ENCODE data around the gene RHBG. TPM values are rescaled to one million over a fixed set of nuclear protein-coding genes. Genes with fewer than 3 reads are reported as not detected.

RHBG gene
- total and polyA plus RNA-seq, 7 donors = not detected

GRCh38 chr1:156421939-156422601, 53.1 kb downstream of the RHBG start:
- DNase-seq (no peak), ATAC-seq (peak in 1 of 4 donors; percentile 10)
- Histone ChIP-seq H3K9me3 (no peaks in the 10 kb centered on the region), H3K4me1 (peaks cover 28% of the 10 kb centered on the region), H3K4me3 (peak overlapping the region; percentile 58), H3K36me3 (ENCODE audit: insufficient read depth in 1 of 2, low read depth in 1 of 2) (no peaks in the 10 kb centered on the region), H3K27me3 (ENCODE audit: insufficient read depth in 3 of 3, low read length in 2 of 3) (peaks cover 8 to 93% (median 37%) of the 10 kb centered on the region in 3 donors), H3K27ac (no peak overlapping the region)
- TF ChIP-seq, protein P1, sequence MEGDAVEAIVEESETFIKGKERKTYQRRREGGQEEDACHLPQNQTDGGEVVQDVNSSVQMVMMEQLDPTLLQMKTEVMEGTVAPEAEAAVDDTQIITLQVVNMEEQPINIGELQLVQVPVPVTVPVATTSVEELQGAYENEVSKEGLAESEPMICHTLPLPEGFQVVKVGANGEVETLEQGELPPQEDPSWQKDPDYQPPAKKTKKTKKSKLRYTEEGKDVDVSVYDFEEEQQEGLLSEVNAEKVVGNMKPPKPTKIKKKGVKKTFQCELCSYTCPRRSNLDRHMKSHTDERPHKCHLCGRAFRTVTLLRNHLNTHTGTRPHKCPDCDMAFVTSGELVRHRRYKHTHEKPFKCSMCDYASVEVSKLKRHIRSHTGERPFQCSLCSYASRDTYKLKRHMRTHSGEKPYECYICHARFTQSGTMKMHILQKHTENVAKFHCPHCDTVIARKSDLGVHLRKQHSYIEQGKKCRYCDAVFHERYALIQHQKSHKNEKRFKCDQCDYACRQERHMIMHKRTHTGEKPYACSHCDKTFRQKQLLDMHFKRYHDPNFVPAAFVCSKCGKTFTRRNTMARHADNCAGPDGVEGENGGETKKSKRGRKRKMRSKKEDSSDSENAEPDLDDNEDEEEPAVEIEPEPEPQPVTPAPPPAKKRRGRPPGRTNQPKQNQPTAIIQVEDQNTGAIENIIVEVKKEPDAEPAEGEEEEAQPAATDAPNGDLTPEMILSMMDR (IDR thresholded peaks at IDR 0.05) = no peak
- intact Hi-C loops (cut with DNase I) = no loop called here
- WGBS, 3 donors = 17 to 25% (median 20%) methylated on average over 12 of the region's 12 CpGs

DNA sequence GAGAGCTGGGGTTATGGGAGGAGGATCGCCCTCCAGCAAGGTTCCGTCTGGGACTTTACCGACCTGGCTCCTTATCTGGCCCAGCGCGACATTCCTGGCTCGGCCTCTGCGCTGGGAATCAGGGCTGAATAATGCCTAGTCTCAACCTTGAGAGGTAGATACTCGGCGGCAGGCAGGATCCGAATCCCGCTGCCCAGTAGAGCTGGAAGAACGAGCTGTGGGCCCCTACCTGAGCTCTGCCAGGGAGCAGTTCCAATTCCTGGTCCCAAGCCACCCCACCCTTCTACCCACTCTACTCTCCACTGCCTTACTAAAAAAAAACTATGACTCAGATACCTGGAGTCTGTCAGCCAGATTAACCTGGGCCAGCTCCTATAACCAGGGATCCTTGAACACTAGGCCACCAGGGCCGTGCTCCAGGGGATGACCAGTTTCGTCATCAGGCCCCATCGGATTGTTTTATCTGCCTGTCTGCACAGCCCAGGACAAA, 53.6 kb downstream of the RHBG start:
- Histone ChIP-seq H3K27ac (no peak overlapping the region), H3K4me3 (no peak overlapping the region), H3K4me1 (peaks cover 28% of the 10 kb centered on the region), H3K9me3 (no peaks in the 10 kb centered on the region), H3K36me3 (ENCODE audit: insufficient read depth in 1 of 2, low read depth in 1 of 2) (no peaks in the 10 kb centered on the region), H3K27me3 (ENCODE audit: insufficient read depth in 3 of 3, low read length in 2 of 3) (peaks cover 8 to 88% (median 36%) of the 10 kb centered on the region in 3 donors)
- peak; percentile 30 to 68 (median 43) for ATAC-seq
- 30 to 42% (median 32%) methylated on average over 15 of the region's 15 CpGs for WGBS, 3 donors
- intact Hi-C loops (cut with DNase I) = no loop called here
- DNase-seq = no peak
- TF ChIP-seq, protein P1 (IDR thresholded peaks at IDR 0.05) = no peak

DNA sequence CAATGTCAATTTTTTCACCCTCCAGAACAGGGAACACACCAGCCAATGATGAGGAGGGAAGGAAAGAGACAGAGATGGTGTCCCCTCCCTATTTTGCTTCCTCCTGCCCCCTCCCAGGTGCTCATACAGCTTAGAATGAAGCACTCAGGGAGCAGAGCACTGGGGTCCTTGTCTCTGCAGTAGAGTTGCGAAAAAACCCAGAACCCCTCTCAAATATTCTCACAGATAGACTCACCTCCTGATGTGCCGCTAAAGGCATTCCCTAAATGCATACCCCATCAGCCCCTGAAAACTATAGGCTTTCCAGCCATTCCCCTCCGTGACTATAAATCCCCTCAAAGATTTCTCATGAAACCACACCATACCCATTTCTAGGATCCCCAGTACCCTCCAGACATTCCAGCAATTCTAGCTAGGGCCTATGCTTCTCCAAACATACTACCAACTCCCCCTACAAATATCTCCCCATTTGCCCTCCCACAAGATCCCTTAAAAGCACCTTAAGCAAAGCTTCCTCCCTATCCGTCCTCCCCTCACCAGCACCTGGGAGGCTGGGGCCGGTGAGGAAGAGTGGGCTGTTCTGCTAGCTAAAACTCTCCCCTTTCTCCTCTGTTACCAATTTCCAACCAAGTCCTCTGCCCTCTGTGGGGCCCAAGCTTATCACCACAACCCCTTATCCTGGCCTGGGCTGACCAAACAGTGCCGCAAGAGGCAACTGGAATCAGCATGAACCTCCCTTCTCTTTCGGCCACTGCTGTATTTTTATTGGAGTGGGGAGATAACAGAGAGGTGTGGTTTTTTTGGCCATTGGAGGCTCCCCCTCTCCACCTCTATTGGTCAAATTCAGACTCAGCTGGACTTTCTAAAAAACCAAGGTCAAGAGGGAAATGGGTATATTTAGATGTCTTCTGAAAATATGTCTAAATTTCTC, 54.7 kb downstream of the RHBG start:
- WGBS, 3 donors = 51 to 69% (median 62%) methylated on average over 7 of the region's 7 CpGs

DNA sequence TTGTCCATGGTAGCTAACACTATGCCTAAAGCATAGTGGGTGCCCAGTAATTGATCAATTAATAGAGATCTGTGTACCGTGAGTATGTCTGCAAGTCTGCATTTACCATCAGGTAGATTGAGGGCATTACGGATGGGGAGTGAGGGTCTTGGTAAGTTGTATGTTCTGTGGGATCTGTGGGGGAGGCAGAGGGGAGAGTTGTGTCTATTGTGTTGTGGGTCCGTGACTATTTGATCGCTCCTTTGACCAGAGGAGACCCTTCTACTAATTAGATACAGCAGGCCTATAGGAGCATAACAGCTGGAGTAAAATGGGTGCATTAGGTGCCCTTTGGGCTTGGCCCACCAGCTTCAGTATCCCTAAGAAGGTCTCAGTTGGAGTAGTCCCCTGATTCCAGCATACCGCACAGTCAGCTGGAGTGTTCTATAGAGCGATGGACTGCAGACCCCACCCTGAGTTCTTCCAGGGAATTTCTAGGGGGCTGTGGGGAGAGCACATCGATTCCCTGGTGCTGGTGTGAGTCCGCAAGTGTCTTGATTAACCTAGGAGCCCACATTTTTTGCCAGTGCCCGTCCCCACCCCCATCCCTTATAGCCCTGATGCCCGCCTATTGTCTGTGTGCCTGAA, 55.9 kb downstream of the RHBG start:
- Histone ChIP-seq H3K27me3 (ENCODE audit: insufficient read depth in 3 of 3, low read length in 2 of 3) (peaks cover 0 to 86% (median 36%) of the 10 kb centered on the region in 3 donors), H3K9me3 (no peaks in the 10 kb centered on the region), H3K4me1 (peaks cover 28% of the 10 kb centered on the region), H3K36me3 (ENCODE audit: insufficient read depth in 1 of 2, low read depth in 1 of 2) (no peaks in the 10 kb centered on the region), H3K27ac (no peak overlapping the region), H3K4me3 (no peak overlapping the region)
- ATAC-seq (no peak), DNase-seq (no peak)
- intact Hi-C loops (cut with DNase I) = no loop called here
- WGBS, 3 donors = 75 to 83% (median 81%) methylated on average over 10 of the region's 10 CpGs
- TF ChIP-seq, protein P1 (IDR thresholded peaks at IDR 0.05) = no peak

More for the DNA sequence above, 54.7 kb downstream of the RHBG start:
- DNase-seq = no peak
- TF ChIP-seq, protein P1 (IDR thresholded peaks at IDR 0.05) = no peak
- intact Hi-C loops (cut with DNase I) = no loop called here
- Histone ChIP-seq H3K4me3 (no peak overlapping the region), H3K9me3 (no peaks in the 10 kb centered on the region), H3K27ac (no peak overlapping the region), H3K36me3 (ENCODE audit: insufficient read depth in 1 of 2, low read depth in 1 of 2) (no peaks in the 10 kb centered on the region), H3K4me1 (peaks cover 28% of the 10 kb centered on the region), H3K27me3 (ENCODE audit: insufficient read depth in 3 of 3, low read length in 2 of 3) (peaks cover 4 to 86% (median 35%) of the 10 kb centered on the region in 3 donors)
- ATAC-seq = no peak

Data from psoas muscle (tissue), 8 donors.